ENCODE results near the gene HSPG2.

HSPG2 gene

DNA sequence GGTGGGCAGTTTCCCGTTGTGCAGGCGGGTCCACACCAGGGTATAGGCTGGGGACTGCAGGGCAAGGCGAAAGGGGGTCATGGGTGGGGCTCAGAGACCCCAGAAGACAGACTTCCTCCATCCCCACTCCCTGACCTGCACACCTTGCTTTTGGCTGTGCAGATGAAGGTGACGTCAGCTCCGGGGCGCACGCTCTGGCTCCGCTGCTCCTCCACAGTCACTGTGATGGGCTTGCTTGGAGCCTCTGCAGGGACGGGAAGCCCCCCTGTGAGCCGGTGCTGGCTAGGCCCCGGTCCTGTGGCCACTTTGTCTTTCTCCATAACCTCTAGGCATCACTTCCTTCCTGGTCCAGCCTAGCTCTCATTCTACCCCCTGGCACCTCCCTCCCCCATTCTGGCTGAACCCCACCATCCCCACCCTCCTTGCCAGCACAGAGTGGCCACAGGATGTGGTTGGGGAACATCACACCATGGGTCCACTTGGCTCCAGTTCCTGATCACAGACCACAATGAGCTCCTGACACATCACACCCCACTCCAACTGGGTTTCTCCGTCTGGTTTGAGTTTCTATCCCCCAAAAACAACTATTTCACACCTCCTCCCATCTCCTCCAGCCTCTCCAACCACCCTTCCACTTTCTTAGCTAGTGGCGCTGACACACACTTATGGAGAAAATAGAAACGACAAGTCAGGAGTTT lies 79.8 kb downstream of the HSPG2 start:
- TF ChIP-seq TAF1 (IDR thresholded peaks at IDR 0.05; ENCODE audit: low read depth) (no peak), TCF12 (IDR thresholded peaks at IDR 0.05; ENCODE audit: low read depth) (no peak), EP300 (IDR thresholded peaks at IDR 0.05; ENCODE audit: borderline replicate concordance) (no peak), RAD21 (IDR thresholded peaks at IDR 0.05; ENCODE audit: low read depth) (no peak), TEAD4 (IDR thresholded peaks at IDR 0.05) (no peak), YY1 (IDR thresholded peaks at IDR 0.05; ENCODE audit: low read depth) (no peak), ZBTB7A (IDR thresholded peaks at IDR 0.05; ENCODE audit: low read depth) (no peak), NFIC (IDR thresholded peaks at IDR 0.05) (no peak), CREB1 (IDR thresholded peaks at IDR 0.05; ENCODE audit: low read depth) (no peak), CEBPB (IDR thresholded peaks at IDR 0.05) (no peak), FOXM1 (IDR thresholded peaks at IDR 0.05; ENCODE audit: borderline replicate concordance, low read depth) (no peak), EGR1 (IDR thresholded peaks at IDR 0.05) (no peak)
- TF ChIP-seq, protein P1, sequence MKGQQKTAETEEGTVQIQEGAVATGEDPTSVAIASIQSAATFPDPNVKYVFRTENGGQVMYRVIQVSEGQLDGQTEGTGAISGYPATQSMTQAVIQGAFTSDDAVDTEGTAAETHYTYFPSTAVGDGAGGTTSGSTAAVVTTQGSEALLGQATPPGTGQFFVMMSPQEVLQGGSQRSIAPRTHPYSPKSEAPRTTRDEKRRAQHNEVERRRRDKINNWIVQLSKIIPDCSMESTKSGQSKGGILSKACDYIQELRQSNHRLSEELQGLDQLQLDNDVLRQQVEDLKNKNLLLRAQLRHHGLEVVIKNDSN (IDR thresholded peaks at IDR 0.05): no peak
- TF ChIP-seq, protein P2, sequence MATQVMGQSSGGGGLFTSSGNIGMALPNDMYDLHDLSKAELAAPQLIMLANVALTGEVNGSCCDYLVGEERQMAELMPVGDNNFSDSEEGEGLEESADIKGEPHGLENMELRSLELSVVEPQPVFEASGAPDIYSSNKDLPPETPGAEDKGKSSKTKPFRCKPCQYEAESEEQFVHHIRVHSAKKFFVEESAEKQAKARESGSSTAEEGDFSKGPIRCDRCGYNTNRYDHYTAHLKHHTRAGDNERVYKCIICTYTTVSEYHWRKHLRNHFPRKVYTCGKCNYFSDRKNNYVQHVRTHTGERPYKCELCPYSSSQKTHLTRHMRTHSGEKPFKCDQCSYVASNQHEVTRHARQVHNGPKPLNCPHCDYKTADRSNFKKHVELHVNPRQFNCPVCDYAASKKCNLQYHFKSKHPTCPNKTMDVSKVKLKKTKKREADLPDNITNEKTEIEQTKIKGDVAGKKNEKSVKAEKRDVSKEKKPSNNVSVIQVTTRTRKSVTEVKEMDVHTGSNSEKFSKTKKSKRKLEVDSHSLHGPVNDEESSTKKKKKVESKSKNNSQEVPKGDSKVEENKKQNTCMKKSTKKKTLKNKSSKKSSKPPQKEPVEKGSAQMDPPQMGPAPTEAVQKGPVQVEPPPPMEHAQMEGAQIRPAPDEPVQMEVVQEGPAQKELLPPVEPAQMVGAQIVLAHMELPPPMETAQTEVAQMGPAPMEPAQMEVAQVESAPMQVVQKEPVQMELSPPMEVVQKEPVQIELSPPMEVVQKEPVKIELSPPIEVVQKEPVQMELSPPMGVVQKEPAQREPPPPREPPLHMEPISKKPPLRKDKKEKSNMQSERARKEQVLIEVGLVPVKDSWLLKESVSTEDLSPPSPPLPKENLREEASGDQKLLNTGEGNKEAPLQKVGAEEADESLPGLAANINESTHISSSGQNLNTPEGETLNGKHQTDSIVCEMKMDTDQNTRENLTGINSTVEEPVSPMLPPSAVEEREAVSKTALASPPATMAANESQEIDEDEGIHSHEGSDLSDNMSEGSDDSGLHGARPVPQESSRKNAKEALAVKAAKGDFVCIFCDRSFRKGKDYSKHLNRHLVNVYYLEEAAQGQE (IDR thresholded peaks at IDR 0.05; ENCODE audit: low read depth): no peak
- TF ChIP-seq, protein P3, sequence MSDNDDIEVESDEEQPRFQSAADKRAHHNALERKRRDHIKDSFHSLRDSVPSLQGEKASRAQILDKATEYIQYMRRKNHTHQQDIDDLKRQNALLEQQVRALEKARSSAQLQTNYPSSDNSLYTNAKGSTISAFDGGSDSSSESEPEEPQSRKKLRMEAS (IDR thresholded peaks at IDR 0.05): no peak

DNA sequence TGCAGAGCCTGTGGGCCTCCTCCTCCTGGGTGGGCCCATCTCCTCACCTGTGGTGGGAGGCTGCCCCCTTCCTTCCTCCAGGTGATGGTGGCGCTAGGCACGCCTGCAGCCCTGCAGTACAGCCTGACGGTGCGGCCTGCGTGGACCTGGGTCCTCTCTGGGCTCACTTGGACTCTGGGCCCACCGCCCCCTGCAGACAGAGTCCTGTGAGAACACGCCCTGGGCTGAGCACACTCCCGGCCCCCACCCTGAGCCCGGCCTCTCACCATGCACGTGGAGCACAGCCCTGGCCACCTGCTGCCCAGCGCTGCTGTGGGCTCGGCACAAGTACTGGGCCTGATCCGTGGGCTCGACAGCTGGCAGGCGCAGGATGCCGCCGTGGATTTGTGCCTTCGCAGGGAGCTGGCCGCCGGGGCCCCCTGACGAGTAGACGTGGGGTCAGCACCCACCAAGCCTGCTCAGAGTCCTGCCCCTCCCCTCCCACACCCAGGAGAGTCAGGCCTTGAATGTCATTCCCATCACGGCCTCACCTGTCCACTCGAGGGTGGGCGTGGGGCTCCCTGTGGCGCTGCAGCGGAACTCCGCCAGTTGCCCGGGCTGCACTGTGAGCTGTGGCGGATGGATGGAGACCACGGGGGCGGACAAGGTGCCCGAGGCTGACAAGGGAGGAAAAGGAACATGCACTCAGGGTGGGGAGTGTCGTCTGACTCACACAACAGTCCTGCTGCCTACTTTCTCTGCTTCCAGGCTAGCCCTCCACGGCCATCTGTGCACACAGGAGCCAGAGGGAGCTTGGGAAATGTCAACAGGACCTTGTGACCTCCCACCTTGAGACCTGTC lies 81.6 kb downstream of the HSPG2 start:
- TF ChIP-seq TAF1 (IDR thresholded peaks at IDR 0.05; ENCODE audit: low read depth) (no peak), CEBPB (IDR thresholded peaks at IDR 0.05) (no peak), RAD21 (IDR thresholded peaks at IDR 0.05; ENCODE audit: low read depth) (no peak)

DNA sequence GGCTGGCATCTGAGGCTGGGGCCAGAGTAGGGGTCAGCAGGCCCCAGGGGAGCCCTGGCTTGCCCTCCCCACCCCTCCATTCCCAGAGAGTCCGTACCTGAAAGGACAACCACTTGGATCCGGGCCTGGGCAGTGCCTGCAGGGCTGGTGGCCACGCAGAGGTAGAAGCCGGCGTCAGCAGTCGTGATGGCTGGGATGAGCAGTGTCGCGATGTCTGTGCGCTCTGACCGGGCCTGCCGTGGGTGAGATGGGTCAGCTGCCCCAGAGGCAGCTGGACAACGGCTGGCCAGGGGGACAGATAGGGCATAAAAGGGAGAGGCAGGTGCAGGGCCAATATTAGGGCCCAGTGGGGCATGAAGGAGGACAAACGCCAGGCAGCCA lies 82.4 kb downstream of the HSPG2 start:
- TF ChIP-seq, protein P1 (IDR thresholded peaks at IDR 0.05): no peak
- TF ChIP-seq FOXM1 (IDR thresholded peaks at IDR 0.05; ENCODE audit: borderline replicate concordance, low read depth) (no peak), YY1 (IDR thresholded peaks at IDR 0.05; ENCODE audit: low read depth) (no peak), TAF1 (IDR thresholded peaks at IDR 0.05; ENCODE audit: low read depth) (no peak), TEAD4 (IDR thresholded peaks at IDR 0.05) (no peak), CEBPB (IDR thresholded peaks at IDR 0.05) (no peak), CREB1 (IDR thresholded peaks at IDR 0.05; ENCODE audit: low read depth) (no peak), EGR1 (IDR thresholded peaks at IDR 0.05) (no peak), RAD21 (IDR thresholded peaks at IDR 0.05; ENCODE audit: low read depth) (no peak), NFIC (IDR thresholded peaks at IDR 0.05) (no peak), ZBTB7A (IDR thresholded peaks at IDR 0.05; ENCODE audit: low read depth) (no peak), TCF12 (IDR thresholded peaks at IDR 0.05; ENCODE audit: low read depth) (no peak), EP300 (IDR thresholded peaks at IDR 0.05; ENCODE audit: borderline replicate concordance) (no peak)
- TF ChIP-seq, protein P3 (IDR thresholded peaks at IDR 0.05): no peak
- TF ChIP-seq, protein P2 (IDR thresholded peaks at IDR 0.05; ENCODE audit: low read depth): no peak

DNA sequence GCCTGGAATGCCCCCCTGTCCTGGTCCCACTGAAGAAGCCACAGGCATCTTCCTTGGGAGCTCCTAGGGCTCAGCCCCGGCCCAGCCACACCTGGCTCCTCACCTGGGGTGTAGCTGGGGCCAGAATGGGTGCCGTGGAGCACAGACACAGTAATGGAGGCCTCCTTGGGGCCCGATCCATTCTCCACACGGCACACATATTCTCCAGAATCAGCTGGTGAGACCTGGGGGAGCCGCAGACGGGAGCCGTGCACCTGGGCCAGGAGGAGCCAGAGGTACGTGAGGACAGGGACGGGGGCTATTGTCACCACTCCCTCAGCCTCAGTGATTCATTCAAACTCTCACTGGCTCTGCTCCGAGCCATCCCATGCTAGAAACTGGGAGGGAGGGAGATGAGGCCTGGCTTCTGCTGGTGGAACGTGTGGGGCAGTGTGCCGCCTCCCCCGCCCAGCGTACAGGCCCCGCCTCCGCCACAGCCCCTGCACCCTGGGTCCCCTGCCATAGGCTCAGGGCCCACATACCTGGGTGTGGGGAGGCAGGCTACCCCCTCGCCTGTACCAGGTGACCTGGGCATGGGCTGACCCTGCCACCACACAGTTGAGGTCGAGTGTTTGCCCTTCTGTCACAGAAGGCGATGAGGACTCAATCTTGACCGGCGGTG lies 82.9 kb downstream of the HSPG2 start:
- no peak for TF ChIP-seq EGR1 (IDR thresholded peaks at IDR 0.05)
- TF ChIP-seq, protein P3 (IDR thresholded peaks at IDR 0.05): no peak
- TF ChIP-seq ZBTB7A (IDR thresholded peaks at IDR 0.05; ENCODE audit: low read depth): no peak

DNA sequence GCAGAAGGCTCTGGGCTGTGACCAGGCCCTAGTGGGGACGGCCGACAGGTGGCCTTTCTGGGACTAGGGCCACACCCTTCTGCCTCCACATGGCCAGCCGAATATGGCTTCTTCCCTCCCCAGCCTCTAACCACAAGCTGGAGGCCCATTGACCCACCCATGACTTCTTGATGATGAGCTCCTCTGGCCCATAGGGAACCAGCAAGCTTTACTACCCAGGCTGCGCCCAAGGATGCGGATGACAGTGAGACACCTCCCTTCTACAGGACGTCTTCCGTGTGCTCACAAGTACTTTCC lies 84.0 kb downstream of the HSPG2 start:
- TF ChIP-seq TEAD4 (IDR thresholded peaks at IDR 0.05): no peak
